ENCODE results near the gene BTF3L4.
"Not testable (repeated sequence)": the region's sequence is repeated elsewhere in the genome, so short reads cannot be mapped to it uniquely, and the experiment has no call there.

Gene BTF3L4

GRCh38 chr1:52056163-52056936, at the start of gene BTF3L4:
BTF3L4 (plus strand) TSS chr1:52056295; CDS start chr1:52059848, 3,553 bp downstream.
- peak; percentile 19 for FAIRE-seq

GRCh38 chr1:52007215-52008002, 48.7 kb upstream of the BTF3L4 start:
- FAIRE-seq = no peak

- peak; percentile 3 for FAIRE-seq
These were observed 47.9 kb upstream of the BTF3L4 start for GRCh38 chr1:52008071-52008809.

- FAIRE-seq = no peak
These were observed 34.0 kb upstream of the BTF3L4 start for GRCh38 chr1:52022133-52022532.

GRCh38 chr1:52026278-52026677, 29.8 kb upstream of the BTF3L4 start:
- no peak for FAIRE-seq

GRCh38 chr1:52028328-52028727, 27.8 kb upstream of the BTF3L4 start:
- FAIRE-seq = no peak

GRCh38 chr1:52028839-52029238, 27.3 kb upstream of the BTF3L4 start:
- FAIRE-seq = not testable (repeated sequence)

GRCh38 chr1:52032124-52032784, 23.8 kb upstream of the BTF3L4 start:
- no peak for FAIRE-seq

GRCh38 chr1:52032785-52033131, 23.3 kb upstream of the BTF3L4 start:
- FAIRE-seq = no peak

GRCh38 chr1:52033190-52034049, 22.7 kb upstream of the BTF3L4 start, which contains the start of gene KTI12:
KTI12 (minus strand) TSS chr1:52033810; CDS start chr1:52033761, 49 bp downstream.
- FAIRE-seq = no peak

- no peak for FAIRE-seq
These were observed 22.1 kb upstream of the BTF3L4 start for GRCh38 chr1:52034050-52034384.

GRCh38 chr1:52037402-52037814, 18.7 kb upstream of the BTF3L4 start:
- no peak for FAIRE-seq

- FAIRE-seq = no peak
These were observed 18.2 kb upstream of the BTF3L4 start for GRCh38 chr1:52037909-52038308.

- FAIRE-seq = no peak
These were observed 14.4 kb upstream of the BTF3L4 start for GRCh38 chr1:52041551-52042185.

GRCh38 chr1:52045236-52045635, 10.9 kb upstream of the BTF3L4 start:
- FAIRE-seq = no peak

GRCh38 chr1:52045666-52046195, 10.4 kb upstream of the BTF3L4 start:
- not testable (repeated sequence) for FAIRE-seq

- not testable (repeated sequence) for FAIRE-seq
These were observed 6.8 kb upstream of the BTF3L4 start for GRCh38 chr1:52049337-52049736.

- FAIRE-seq = no peak
These were observed 2.2 kb upstream of the BTF3L4 start for GRCh38 chr1:52053862-52054261.

GRCh38 chr1:52054496-52055065, 1.5 kb upstream of the BTF3L4 start:
- FAIRE-seq = no peak

GRCh38 chr1:52055066-52055865, 829 bp upstream of the BTF3L4 start, which contains the start of gene TXNDC12:
TXNDC12 (minus strand) TSS chr1:52055191; CDS start chr1:52055096, 95 bp downstream.
- FAIRE-seq = no peak

All from TTC549 (cell line).